Loucy (cell line): Measurements from ENCODE around the gene PCSK2.

Source experiments
- EZH2phosphoT487 ChIP-seq: fragments of 200-600 bp; IDR thresholded peaks from 2 replicates; pipeline ENCODE4 v1.6.1; 2018; ENCODE audit warnings: antibody characterized with exemption, mild to moderate bottlenecking, moderate library complexity, borderline replicate concordance
- TF ChIP-seq, protein P1 (sequence below): fragments of 200-600 bp; sonication (generic); conservative IDR thresholded peaks from 2 replicates; pipeline ENCODE4 v1.5.1; 2014; ENCODE audit warnings: mild to moderate bottlenecking, antibody characterized with exemption, low read length

GRCh38 chr20:17469246-17470030, 242.6 kb downstream of the PCSK2 start:
- TF ChIP-seq, protein P1, sequence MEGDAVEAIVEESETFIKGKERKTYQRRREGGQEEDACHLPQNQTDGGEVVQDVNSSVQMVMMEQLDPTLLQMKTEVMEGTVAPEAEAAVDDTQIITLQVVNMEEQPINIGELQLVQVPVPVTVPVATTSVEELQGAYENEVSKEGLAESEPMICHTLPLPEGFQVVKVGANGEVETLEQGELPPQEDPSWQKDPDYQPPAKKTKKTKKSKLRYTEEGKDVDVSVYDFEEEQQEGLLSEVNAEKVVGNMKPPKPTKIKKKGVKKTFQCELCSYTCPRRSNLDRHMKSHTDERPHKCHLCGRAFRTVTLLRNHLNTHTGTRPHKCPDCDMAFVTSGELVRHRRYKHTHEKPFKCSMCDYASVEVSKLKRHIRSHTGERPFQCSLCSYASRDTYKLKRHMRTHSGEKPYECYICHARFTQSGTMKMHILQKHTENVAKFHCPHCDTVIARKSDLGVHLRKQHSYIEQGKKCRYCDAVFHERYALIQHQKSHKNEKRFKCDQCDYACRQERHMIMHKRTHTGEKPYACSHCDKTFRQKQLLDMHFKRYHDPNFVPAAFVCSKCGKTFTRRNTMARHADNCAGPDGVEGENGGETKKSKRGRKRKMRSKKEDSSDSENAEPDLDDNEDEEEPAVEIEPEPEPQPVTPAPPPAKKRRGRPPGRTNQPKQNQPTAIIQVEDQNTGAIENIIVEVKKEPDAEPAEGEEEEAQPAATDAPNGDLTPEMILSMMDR = no peak
- no peak for TF ChIP-seq EZH2phosphoT487
